Kidney epithelial cell (primary cell): ENCODE data around the gene KRT35. TPM values are rescaled to one million over a fixed set of nuclear protein-coding genes. Genes with fewer than 3 reads are reported as not detected.

ENCODE experiments used
- DNase-seq: peaks from one replicate; pipeline ENCODE4 v3.0.0-alpha.2; 2010; ENCODE audit warnings: low read depth
- H3K27me3 ChIP-seq: 2 replicates; pipeline ENCODE4 v1.6.0; 2011; ENCODE audit warnings: low read length; ENCODE audit not compliant: control insufficient read depth, insufficient read depth
- H3K36me3 ChIP-seq: 2 replicates; pipeline ENCODE4 v1.5.1; 2011; ENCODE audit warnings: low read length; ENCODE audit not compliant: control insufficient read depth, insufficient read depth
- H3K4me3 ChIP-seq: 2 replicates; pipeline ENCODE4 v1.5.1; 2011; ENCODE audit warnings: low read depth, mild to moderate bottlenecking, control low read depth, low read length
- CTCF ChIP-seq: IDR thresholded peaks from 2 replicates; pipeline ENCODE4 v1.5.1; 2011; ENCODE audit warnings: mild to moderate bottlenecking, moderate library complexity, low read length, control low read depth, inconsistent platforms; ENCODE audit not compliant: insufficient read depth, poor library complexity, severe bottlenecking
- total RNA-seq: library from RNA; depleted of rRNA; stranded (reverse); fragments of >200 nt; gene quantifications from 2 replicates; pipeline ENCODE4 v1.2.3, GENCODE V29; 2015

The KRT35 gene
- total RNA-seq, 1 donor from 2014 or later = not detected

GRCh38 chr17:41520821-41521521 lies 40.0 kb upstream of the KRT35 start:
- Histone ChIP-seq H3K4me3 (no peak overlapping the region), H3K36me3 (peaks cover 5% of the 10 kb centered on the region), H3K27me3 (no peaks in the 10 kb centered on the region)
- no peak for DNase-seq
- TF ChIP-seq CTCF = no peak

- no peak for DNase-seq
- no peak overlapping the region for H3K4me3 ChIP-seq
- H3K27me3 ChIP-seq = no peaks in the 10 kb centered on the region
- no peak for TF ChIP-seq CTCF
- H3K36me3 ChIP-seq = peaks cover 4% of the 10 kb centered on the region
These were observed 38.7 kb upstream of the KRT35 start for GRCh38 chr17:41519501-41520224.

GRCh38 chr17:41518789-41519449 lies 38.0 kb upstream of the KRT35 start, which contains the start of gene KRT15:
KRT15 (minus strand) TSS chr17:41518890; CDS start chr17:41518827, 63 bp downstream.
- no peak for TF ChIP-seq CTCF
- Histone ChIP-seq H3K27me3 (no peaks in the 10 kb centered on the region), H3K4me3 (no peak within 1 kb of the TSS), H3K36me3 (no peaks in the 10 kb centered on the region)
- DNase-seq = no peak

GRCh38 chr17:41518031-41518430 lies 37.1 kb upstream of the KRT35 start:
- DNase-seq = no peak
- TF ChIP-seq CTCF = no peak
- Histone ChIP-seq H3K36me3 (no peaks in the 10 kb centered on the region), H3K4me3 (no peak overlapping the region), H3K27me3 (no peaks in the 10 kb centered on the region)

GRCh38 chr17:41516830-41517283 lies 35.9 kb upstream of the KRT35 start:
- TF ChIP-seq CTCF = no peak
- Histone ChIP-seq H3K36me3 (no peaks in the 10 kb centered on the region), H3K27me3 (no peaks in the 10 kb centered on the region), H3K4me3 (no peak overlapping the region)
- no peak for DNase-seq
